CD4-positive, alpha-beta T cell (primary cell): ENCODE results near the gene PRKACG. TPM values are rescaled to one million over a fixed set of nuclear protein-coding genes. Genes with fewer than 3 reads are reported as not detected.

ENCODE experiments used
- ATAC-seq: fragments of 200-7000 bp; cut with Tn5 transposase; one replicate; pipeline ENCODE4 v1.10.0; 2022; ENCODE audit warnings: mild to moderate bottlenecking; ENCODE audit not compliant: poor library complexity
- CTCF ChIA-PET: fragments of 350-600 bp; sonication (Branson Sonifier 250); formaldehyde crosslinking; loops from one replicate; lab custom pipeline; 2021; ENCODE audit warnings: antibody characterized with exemption, inconsistent platforms; lab: Charles Lee
- POLR2A ChIA-PET: fragments of 350-600 bp; sonication (Branson Sonifier 250); formaldehyde crosslinking; loops from one replicate; lab custom pipeline; 2021; ENCODE audit warnings: antibody characterized with exemption, inconsistent platforms; lab: Charles Lee
- DNase-seq, 14 experiments: peaks; one replicate each; pipeline ENCODE4 v3.0.0-alpha.2; 2013 to 2020; ENCODE audit warnings: mixed read lengths in 2 of 14
- H3K27ac ChIP-seq, 2 donors: one replicate each; pipeline versions ENCODE4 v1.5.1 to v1.7.0; 2013; ENCODE audit warnings: low read length in 2 of 2, low read depth in 1 of 2, mild to moderate bottlenecking in 1 of 2
- H3K27me3 ChIP-seq, 2 experiments: 1 replicate in 1 of 2; 2 replicates in 1 of 2; pipeline versions ENCODE4 v1.6.1 to v1.7.0; 2013; ENCODE audit warnings: low read length in 2 of 2, control low read depth in 1 of 2, mild to moderate bottlenecking in 1 of 2, moderate library complexity in 1 of 2; ENCODE audit not compliant: insufficient read depth in 2 of 2, control insufficient read depth in 1 of 2
- H3K36me3 ChIP-seq: one replicate; pipeline ENCODE4 v1.6.1; 2013; ENCODE audit warnings: low read length, control low read depth; ENCODE audit not compliant: insufficient read depth
- H3K4me1 ChIP-seq: one replicate; pipeline ENCODE4 v1.6.1; 2013; ENCODE audit warnings: low read length, control low read depth; ENCODE audit not compliant: insufficient read depth
- H3K4me3 ChIP-seq: one replicate; pipeline ENCODE4 v1.5.1; 2013; ENCODE audit warnings: mild to moderate bottlenecking, low read length, moderate library complexity
- H3K9me3 ChIP-seq, 2 experiments: 1 replicate in 1 of 2; 2 replicates in 1 of 2; pipeline versions ENCODE4 v1.6.1 to v1.7.0; 2013; ENCODE audit warnings: low read length in 2 of 2, mild to moderate bottlenecking in 2 of 2, control low read depth in 1 of 2, moderate library complexity in 1 of 2; ENCODE audit not compliant: control insufficient read depth in 1 of 2, insufficient read depth in 1 of 2
- H3K27ac Mint-ChIP-seq: one replicate; pipeline ENCODE4 v1.8.0; 2020; ENCODE audit warnings: mixed read lengths
- H3K27me3 Mint-ChIP-seq: one replicate; pipeline ENCODE4 v1.8.0; 2021; ENCODE audit warnings: mixed read lengths
- H3K36me3 Mint-ChIP-seq: one replicate; pipeline ENCODE4 v1.8.0; 2021; ENCODE audit warnings: low read depth, mixed read lengths
- H3K4me1 Mint-ChIP-seq: one replicate; pipeline ENCODE4 v1.8.0; 2021; ENCODE audit warnings: low read depth, mixed read lengths
- H3K4me3 Mint-ChIP-seq: one replicate; pipeline ENCODE4 v1.8.0; 2020; ENCODE audit warnings: mild to moderate bottlenecking, mixed read lengths
- H3K9me3 Mint-ChIP-seq: one replicate; pipeline ENCODE4 v1.8.0; 2020; ENCODE audit warnings: mixed read lengths
- intact Hi-C, 2 experiments: fragments of 100-400 bp; cut with DNase I in 1 of 2; cut with micrococcal nuclease in 1 of 2; formaldehyde crosslinking; loops; one replicate each; pipeline versions ENCODE4 v1.15.1 to v1.9.0; 2023 to 2025; cut with DNase I, micrococcal nuclease
- total RNA-seq, 174 experiments: library from RNA in 2 of 174; stranded (reverse) in 2 of 174; gene quantifications; one replicate each; pipeline ENCODE4 v1.2.3 and lab custom pipeline; 2021 to 2026
- TF ChIP-seq, protein P1 (sequence below): fragments of 200-600 bp; IDR thresholded peaks from one replicate; pipeline ENCODE4 v1.8.0; 2022; ENCODE audit warnings: antibody characterized with exemption, mild to moderate bottlenecking

PRKACG gene
- total RNA-seq, 2 experiments from 2014 or later: not detected

DNA sequence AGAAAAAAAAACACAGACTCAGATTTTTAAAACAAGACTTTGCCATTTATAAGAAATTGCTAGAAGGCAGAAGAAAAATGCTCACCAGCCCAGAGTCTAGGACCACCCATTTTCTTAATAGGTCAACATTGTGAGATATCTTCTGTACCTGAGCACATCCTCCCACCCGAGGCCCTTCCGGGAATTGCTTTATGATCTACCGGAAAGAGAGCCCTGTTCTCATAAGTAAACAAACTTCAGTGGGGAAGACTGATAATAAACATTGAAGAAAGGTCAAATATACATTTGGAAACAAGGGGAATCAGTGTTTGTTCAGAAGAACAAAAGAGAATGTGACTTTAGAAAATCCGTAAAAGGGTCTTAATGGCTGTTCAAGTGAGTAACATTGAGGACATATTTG, 44.4 kb downstream of the PRKACG start:
- no peaks in the 10 kb centered on the region for H3K36me3 ChIP-seq
- H3K27me3 ChIP-seq: no peaks in the 10 kb centered on the region
- TF ChIP-seq, protein P1, sequence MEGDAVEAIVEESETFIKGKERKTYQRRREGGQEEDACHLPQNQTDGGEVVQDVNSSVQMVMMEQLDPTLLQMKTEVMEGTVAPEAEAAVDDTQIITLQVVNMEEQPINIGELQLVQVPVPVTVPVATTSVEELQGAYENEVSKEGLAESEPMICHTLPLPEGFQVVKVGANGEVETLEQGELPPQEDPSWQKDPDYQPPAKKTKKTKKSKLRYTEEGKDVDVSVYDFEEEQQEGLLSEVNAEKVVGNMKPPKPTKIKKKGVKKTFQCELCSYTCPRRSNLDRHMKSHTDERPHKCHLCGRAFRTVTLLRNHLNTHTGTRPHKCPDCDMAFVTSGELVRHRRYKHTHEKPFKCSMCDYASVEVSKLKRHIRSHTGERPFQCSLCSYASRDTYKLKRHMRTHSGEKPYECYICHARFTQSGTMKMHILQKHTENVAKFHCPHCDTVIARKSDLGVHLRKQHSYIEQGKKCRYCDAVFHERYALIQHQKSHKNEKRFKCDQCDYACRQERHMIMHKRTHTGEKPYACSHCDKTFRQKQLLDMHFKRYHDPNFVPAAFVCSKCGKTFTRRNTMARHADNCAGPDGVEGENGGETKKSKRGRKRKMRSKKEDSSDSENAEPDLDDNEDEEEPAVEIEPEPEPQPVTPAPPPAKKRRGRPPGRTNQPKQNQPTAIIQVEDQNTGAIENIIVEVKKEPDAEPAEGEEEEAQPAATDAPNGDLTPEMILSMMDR: no peak
- ATAC-seq (no peak), DNase-seq (no peak)
- ChIA-PET POLR2A (no interaction called here), CTCF (interaction anchor here (0.6 kb wide), 1 partner anchor 36 kb away, joined by 3 read pairs; no protein-coding TSS in a partner anchor)
- no peaks in the 10 kb centered on the region for H3K9me3 ChIP-seq
- no peak overlapping the region for H3K4me3 Mint-ChIP-seq
- H3K27ac ChIP-seq: no peak overlapping the region
- intact Hi-C loops: no loop called here
- peaks cover 6% of the 10 kb centered on the region for H3K4me1 Mint-ChIP-seq
- no peaks in the 10 kb centered on the region for H3K36me3 Mint-ChIP-seq
- no peaks in the 10 kb centered on the region for H3K27me3 Mint-ChIP-seq
- H3K9me3 Mint-ChIP-seq: no peaks in the 10 kb centered on the region
- no peak overlapping the region for H3K27ac Mint-ChIP-seq
- no peaks in the 10 kb centered on the region for H3K4me1 ChIP-seq
- H3K4me3 ChIP-seq: no peak overlapping the region

DNA sequence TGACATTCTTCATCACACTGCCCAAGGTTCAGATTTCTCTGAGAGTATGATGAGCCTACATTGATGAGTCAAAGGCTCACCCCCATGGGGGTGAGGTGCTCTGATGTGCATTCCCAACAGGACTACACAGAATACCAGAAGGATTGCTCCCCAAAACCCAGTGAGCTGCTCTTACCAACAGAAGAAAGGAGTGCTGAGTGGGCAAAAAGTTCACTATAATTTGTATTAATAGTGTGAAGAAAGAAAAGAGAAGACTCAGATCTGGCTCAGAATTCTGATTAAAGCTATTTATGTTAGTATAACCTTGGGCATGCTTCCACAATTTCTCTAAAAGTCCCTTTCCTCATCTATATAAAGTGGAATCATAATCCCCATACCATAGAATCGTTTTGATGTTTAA, 46.1 kb downstream of the PRKACG start:
- no peaks in the 10 kb centered on the region for H3K36me3 ChIP-seq
- no peak overlapping the region for H3K27ac Mint-ChIP-seq

DNA sequence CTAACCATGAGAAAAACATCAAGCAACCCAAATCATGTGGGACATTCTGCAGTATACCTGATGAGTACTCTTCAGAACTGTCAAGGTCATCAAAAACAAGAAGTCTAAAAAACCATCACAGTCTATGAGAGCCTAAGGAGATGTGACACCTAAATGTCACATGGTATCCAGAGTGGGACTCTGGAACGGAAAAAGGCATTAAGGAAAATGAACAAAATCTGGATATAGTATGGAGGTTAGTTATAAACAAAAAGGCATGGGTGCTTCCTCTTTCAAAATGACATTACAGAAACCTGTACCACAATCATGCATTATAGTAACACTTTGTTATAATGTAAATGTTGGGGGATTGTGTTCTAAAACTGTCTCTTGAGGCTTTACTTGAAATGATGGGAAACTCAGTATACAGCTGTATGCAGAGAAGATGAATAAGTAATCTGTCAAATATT, 47.4 kb downstream of the PRKACG start:
- Histone ChIP-seq H3K36me3 (no peaks in the 10 kb centered on the region), H3K4me3 (no peak overlapping the region), H3K4me1 (no peaks in the 10 kb centered on the region), H3K27me3 (no peaks in the 10 kb centered on the region), H3K27ac (no peak overlapping the region), H3K9me3 (no peaks in the 10 kb centered on the region)
- Mint-ChIP-seq H3K27ac (no peak overlapping the region), H3K9me3 (no peaks in the 10 kb centered on the region), H3K4me1 (no peaks in the 10 kb centered on the region), H3K4me3 (no peak overlapping the region), H3K27me3 (no peaks in the 10 kb centered on the region), H3K36me3 (no peaks in the 10 kb centered on the region)
- intact Hi-C loops: no loop called here
- ATAC-seq (no peak), DNase-seq (no peak)
- TF ChIP-seq, protein P1: no peak
- ChIA-PET POLR2A (no interaction called here), CTCF (no interaction called here)

More for the DNA sequence above, 46.1 kb downstream of the PRKACG start:
- Histone ChIP-seq H3K4me3 (no peak overlapping the region), H3K27ac (no peak overlapping the region), H3K27me3 (no peaks in the 10 kb centered on the region), H3K4me1 (no peaks in the 10 kb centered on the region), H3K9me3 (no peaks in the 10 kb centered on the region)
- intact Hi-C loops: no loop called here
- H3K36me3 Mint-ChIP-seq: no peaks in the 10 kb centered on the region
- H3K27me3 Mint-ChIP-seq: no peaks in the 10 kb centered on the region
- H3K4me1 Mint-ChIP-seq: no peaks in the 10 kb centered on the region
- no peak overlapping the region for H3K4me3 Mint-ChIP-seq
- CTCF ChIA-PET: no interaction called here
- DNase-seq (no peak), ATAC-seq (no peak)
- POLR2A ChIA-PET: no interaction called here
- H3K9me3 Mint-ChIP-seq: no peaks in the 10 kb centered on the region
- TF ChIP-seq, protein P1: no peak
